ENCODE results near the gene FAT4. TPM values are rescaled to one million over a fixed set of nuclear protein-coding genes. Genes with fewer than 3 reads are reported as not detected.

FAT4 gene
- total RNA-seq, 4 donors from 2014 or later: 37.4 to 71.2 (median 41.1) TPM

- ATAC-seq: no peak
- Histone ChIP-seq H3K4me1 (no peaks in the 10 kb centered on the region), H3K27ac (no peak overlapping the region), H3K27me3 (no peaks in the 10 kb centered on the region), H3K4me3 (no peak overlapping the region), H3K36me3 (no peaks in the 10 kb centered on the region), H3K9me3 (no peaks in the 10 kb centered on the region)
- TF ChIP-seq, protein P1, sequence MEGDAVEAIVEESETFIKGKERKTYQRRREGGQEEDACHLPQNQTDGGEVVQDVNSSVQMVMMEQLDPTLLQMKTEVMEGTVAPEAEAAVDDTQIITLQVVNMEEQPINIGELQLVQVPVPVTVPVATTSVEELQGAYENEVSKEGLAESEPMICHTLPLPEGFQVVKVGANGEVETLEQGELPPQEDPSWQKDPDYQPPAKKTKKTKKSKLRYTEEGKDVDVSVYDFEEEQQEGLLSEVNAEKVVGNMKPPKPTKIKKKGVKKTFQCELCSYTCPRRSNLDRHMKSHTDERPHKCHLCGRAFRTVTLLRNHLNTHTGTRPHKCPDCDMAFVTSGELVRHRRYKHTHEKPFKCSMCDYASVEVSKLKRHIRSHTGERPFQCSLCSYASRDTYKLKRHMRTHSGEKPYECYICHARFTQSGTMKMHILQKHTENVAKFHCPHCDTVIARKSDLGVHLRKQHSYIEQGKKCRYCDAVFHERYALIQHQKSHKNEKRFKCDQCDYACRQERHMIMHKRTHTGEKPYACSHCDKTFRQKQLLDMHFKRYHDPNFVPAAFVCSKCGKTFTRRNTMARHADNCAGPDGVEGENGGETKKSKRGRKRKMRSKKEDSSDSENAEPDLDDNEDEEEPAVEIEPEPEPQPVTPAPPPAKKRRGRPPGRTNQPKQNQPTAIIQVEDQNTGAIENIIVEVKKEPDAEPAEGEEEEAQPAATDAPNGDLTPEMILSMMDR (IDR thresholded peaks at IDR 0.05): no peak
- TF ChIP-seq POLR2AphosphoS5 (IDR thresholded peaks at IDR 0.05): no peak
- TF ChIP-seq EP300 (IDR thresholded peaks at IDR 0.05): no peak
- no peak for TF ChIP-seq POLR2A (IDR thresholded peaks at IDR 0.05)
- 81 to 92% methylated on average over 5 of the region's 5 CpGs for WGBS, 2 donors (ENCODE audit: low coverage in 1 of 2)
Measured at GRCh38 chr4:125268068-125268755, 46.5 kb upstream of the FAT4 start.

- Histone ChIP-seq H3K9me3 (no peaks in the 10 kb centered on the region), H3K36me3 (no peaks in the 10 kb centered on the region), H3K4me1 (no peaks in the 10 kb centered on the region), H3K4me3 (no peak overlapping the region), H3K27me3 (no peaks in the 10 kb centered on the region), H3K27ac (no peak overlapping the region)
- 100% methylated on average over 1 of the region's 1 CpG; no CpG with 5 or more reads in 1 of the 2 donors for WGBS, 2 donors (ENCODE audit: low coverage in 1 of 2)
- ATAC-seq: no peak
- TF ChIP-seq, protein P1 (IDR thresholded peaks at IDR 0.05): no peak
- no peak for TF ChIP-seq EP300 (IDR thresholded peaks at IDR 0.05)
- TF ChIP-seq POLR2AphosphoS5 (IDR thresholded peaks at IDR 0.05): no peak
- no peak for TF ChIP-seq POLR2A (IDR thresholded peaks at IDR 0.05)
Measured at GRCh38 chr4:125276811-125277210, 37.9 kb upstream of the FAT4 start.

- H3K4me1 ChIP-seq: no peaks in the 10 kb centered on the region
- ATAC-seq: no peak
- WGBS, 2 donors (ENCODE audit: low coverage in 1 of 2): 93 to 96% methylated on average over 2 of the region's 3 CpGs
Measured at GRCh38 chr4:125277790-125278189, 37.0 kb upstream of the FAT4 start.

GRCh38 chr4:125280892-125281403, 33.8 kb upstream of the FAT4 start:
- Histone ChIP-seq H3K9me3 (no peaks in the 10 kb centered on the region), H3K27me3 (no peaks in the 10 kb centered on the region), H3K27ac (no peak overlapping the region), H3K36me3 (no peaks in the 10 kb centered on the region), H3K4me3 (no peak overlapping the region), H3K4me1 (no peaks in the 10 kb centered on the region)
- ATAC-seq: no peak
- WGBS, 2 donors (ENCODE audit: low coverage in 1 of 2): 100% methylated on average over 10 of the region's 34 CpGs; no CpG with 5 or more reads in 1 of the 2 donors
- TF ChIP-seq POLR2AphosphoS5 (IDR thresholded peaks at IDR 0.05): no peak
- TF ChIP-seq EP300 (IDR thresholded peaks at IDR 0.05): no peak
- TF ChIP-seq, protein P1 (IDR thresholded peaks at IDR 0.05): no peak
- no peak for TF ChIP-seq POLR2A (IDR thresholded peaks at IDR 0.05)

More at GRCh38 chr4:125277790-125278189, 37.0 kb upstream of the FAT4 start:
- Histone ChIP-seq H3K27me3 (no peaks in the 10 kb centered on the region), H3K27ac (no peak overlapping the region), H3K36me3 (no peaks in the 10 kb centered on the region), H3K4me3 (no peak overlapping the region), H3K9me3 (no peaks in the 10 kb centered on the region)
- TF ChIP-seq POLR2AphosphoS5 (IDR thresholded peaks at IDR 0.05): no peak
- TF ChIP-seq, protein P1 (IDR thresholded peaks at IDR 0.05): no peak

DNA sequence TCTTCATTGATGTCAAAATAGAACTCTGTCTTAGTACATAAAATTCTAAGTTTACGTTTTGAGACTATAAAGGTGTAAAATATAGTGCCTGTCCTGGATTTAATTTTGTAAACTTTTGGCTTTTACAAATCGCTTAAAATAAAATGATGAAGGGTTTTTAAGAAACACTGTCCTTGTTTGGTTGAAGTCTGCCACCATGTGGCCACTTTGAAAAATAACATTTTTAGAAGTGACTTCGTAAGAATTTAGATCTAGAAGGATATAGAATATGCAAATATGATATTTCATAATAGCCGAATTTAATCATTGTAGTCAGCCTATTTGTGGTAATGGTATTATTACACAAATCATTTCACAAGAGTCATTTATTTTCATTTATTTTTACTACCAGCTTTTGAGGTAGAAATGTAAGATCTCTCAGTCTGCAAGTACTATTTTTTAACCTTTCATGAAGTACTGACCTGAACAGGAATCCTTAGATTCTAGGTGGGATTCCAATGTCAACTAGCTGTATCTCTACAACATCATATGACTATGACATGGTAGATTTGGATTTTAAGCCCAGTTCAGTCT, 31.0 kb upstream of the FAT4 start:
- H3K27me3 ChIP-seq: no peaks in the 10 kb centered on the region
- ATAC-seq: no peak
- TF ChIP-seq, protein P1 (IDR thresholded peaks at IDR 0.05): peak; percentile 35 to 52 (median 50)
- TF ChIP-seq EP300 (IDR thresholded peaks at IDR 0.05): no peak
- no peak for TF ChIP-seq POLR2A (IDR thresholded peaks at IDR 0.05)
- H3K4me1 ChIP-seq: no peaks in the 10 kb centered on the region
- no peaks in the 10 kb centered on the region for H3K36me3 ChIP-seq
- WGBS, 2 donors (ENCODE audit: low coverage in 1 of 2): 0 to 1% methylated on average over 4 of the region's 4 CpGs
- H3K4me3 ChIP-seq: no peak overlapping the region
- no peak overlapping the region for H3K27ac ChIP-seq
- H3K9me3 ChIP-seq: no peaks in the 10 kb centered on the region

Data from gastroesophageal sphincter (tissue), 4 donors.